WTC11 (cell line): ENCODE data around the gene HMGB2. TPM values are rescaled to one million over a fixed set of nuclear protein-coding genes. Genes with fewer than 3 reads are reported as not detected.

ENCODE experiments used
- ATAC-seq: fragments of 200-7000 bp; cut with Tn5 transposase; 2 replicates; pipeline ENCODE4 v1.10.0; 2021; ENCODE audit warnings: mild to moderate bottlenecking, moderate library complexity
- CTCF ChIA-PET: fragments of 300-600 bp; sonication (Branson Sonifier 250); formaldehyde crosslinking; loops from one replicate; lab custom pipeline; 2021; ENCODE audit warnings: antibody characterized with exemption; lab: Charles Lee
- POLR2A ChIA-PET: fragments of 350-600 bp; sonication (Branson Sonifier 250); formaldehyde crosslinking; loops from one replicate; lab custom pipeline; 2021; ENCODE audit warnings: antibody characterized with exemption; lab: Charles Lee
- DNase-seq: peaks from one replicate; pipeline ENCODE4 v3.0.0; 2021; ENCODE audit warnings: low spot score
- H3K27ac Mint-ChIP-seq: 2 replicates; pipeline ENCODE4 v1.8.0; 2021; ENCODE audit warnings: mixed read lengths
- H3K27me3 Mint-ChIP-seq: 2 replicates; pipeline ENCODE4 v1.8.0; 2021; ENCODE audit warnings: low read depth, mild to moderate bottlenecking, moderate library complexity, mixed read lengths
- H3K36me3 Mint-ChIP-seq: 2 replicates; pipeline ENCODE4 v1.8.0; 2021; ENCODE audit warnings: mixed read lengths
- H3K4me1 Mint-ChIP-seq: 2 replicates; pipeline ENCODE4 v1.8.0; 2022; ENCODE audit warnings: mixed read lengths
- H3K4me3 Mint-ChIP-seq: 2 replicates; pipeline ENCODE4 v1.8.0; 2021; ENCODE audit warnings: mild to moderate bottlenecking, moderate library complexity, mixed read lengths
- H3K9me3 Mint-ChIP-seq: 2 replicates; pipeline ENCODE4 v1.8.0; 2021; ENCODE audit warnings: mixed read lengths
- CREB1 ChIP-seq: sonication (generic); formaldehyde crosslinking; IDR thresholded peaks from 2 replicates; pipeline ENCODE4 v1.8.0; 2023; ENCODE audit warnings: mild to moderate bottlenecking, missing genetic modification reagents
- GRHL2 ChIP-seq: fragments of 250-450 bp; sonication (Bioruptor Pico); IDR thresholded peaks from 2 replicates; pipeline ENCODE4 v1.8.0; 2022; ENCODE audit warnings: mild to moderate bottlenecking, moderate library complexity; ENCODE audit not compliant: insufficient replicate concordance, severe bottlenecking
- NFATC4 ChIP-seq: fragments of 250-450 bp; sonication (Bioruptor Pico); IDR thresholded peaks from 2 replicates; pipeline ENCODE4 v1.9.0; 2021; ENCODE audit warnings: mild to moderate bottlenecking
- SMAD4 ChIP-seq: sonication (generic); formaldehyde crosslinking; IDR thresholded peaks from 2 replicates; pipeline ENCODE4 v1.8.0; 2022; ENCODE audit warnings: mild to moderate bottlenecking, missing genetic modification reagents
- ZNF232 ChIP-seq: sonication (generic); formaldehyde crosslinking; IDR thresholded peaks from 2 replicates; pipeline ENCODE4 v1.8.0; 2022; ENCODE audit warnings: mild to moderate bottlenecking, missing genetic modification reagents
- ZNF416 ChIP-seq: fragments of 250-450 bp; sonication (Bioruptor Pico); IDR thresholded peaks from 2 replicates; pipeline ENCODE4 v1.9.0; 2021; ENCODE audit warnings: mild to moderate bottlenecking, inconsistent platforms
- ZNF671 ChIP-seq: fragments of 250-450 bp; sonication (Bioruptor Pico); IDR thresholded peaks from 2 replicates; pipeline ENCODE4 v1.8.0; 2021; ENCODE audit warnings: mild to moderate bottlenecking
- total RNA-seq: library from RNA; stranded (reverse); gene quantifications from 3 replicates; pipeline ENCODE4 v1.2.3, GENCODE V29; 2021
- TF ChIP-seq, protein P1 (sequence below): sonication (generic); formaldehyde crosslinking; IDR thresholded peaks from 2 replicates; pipeline ENCODE4 v1.8.1; 2023; ENCODE audit warnings: mild to moderate bottlenecking, missing genetic modification reagents
- TF ChIP-seq, protein P2 (sequence below): sonication (generic); formaldehyde crosslinking; IDR thresholded peaks from 2 replicates; pipeline ENCODE4 v1.8.0; 2023; ENCODE audit warnings: mild to moderate bottlenecking, missing genetic modification reagents
- TF ChIP-seq, protein P3 (sequence below): sonication (generic); formaldehyde crosslinking; IDR thresholded peaks from 2 replicates; pipeline ENCODE4 v1.8.0; 2023; ENCODE audit warnings: missing genetic modification reagents, mild to moderate bottlenecking, borderline replicate concordance
- TF ChIP-seq, protein P4 (sequence below): sonication (generic); formaldehyde crosslinking; IDR thresholded peaks from 2 replicates; pipeline ENCODE4 v1.8.0; 2022; ENCODE audit warnings: missing genetic modification reagents
- TF ChIP-seq, protein P5 (sequence below): sonication (generic); formaldehyde crosslinking; IDR thresholded peaks from 2 replicates; pipeline ENCODE4 v1.8.0; 2023; ENCODE audit warnings: missing genetic modification reagents
- TF ChIP-seq, protein P6 (sequence below): sonication (generic); formaldehyde crosslinking; IDR thresholded peaks from 2 replicates; pipeline ENCODE4 v1.8.1; 2022; ENCODE audit warnings: low read depth, mild to moderate bottlenecking, moderate library complexity, missing genetic modification reagents, borderline replicate concordance
- TF ChIP-seq, protein P7 (sequence below): fragments of 250-450 bp; sonication (Bioruptor Pico); IDR thresholded peaks from 2 replicates; pipeline ENCODE4 v1.9.0; 2021; ENCODE audit warnings: mild to moderate bottlenecking, borderline replicate concordance

HMGB2 gene
- total RNA-seq, 1 experiment from 2014 or later: 279 TPM

DNA sequence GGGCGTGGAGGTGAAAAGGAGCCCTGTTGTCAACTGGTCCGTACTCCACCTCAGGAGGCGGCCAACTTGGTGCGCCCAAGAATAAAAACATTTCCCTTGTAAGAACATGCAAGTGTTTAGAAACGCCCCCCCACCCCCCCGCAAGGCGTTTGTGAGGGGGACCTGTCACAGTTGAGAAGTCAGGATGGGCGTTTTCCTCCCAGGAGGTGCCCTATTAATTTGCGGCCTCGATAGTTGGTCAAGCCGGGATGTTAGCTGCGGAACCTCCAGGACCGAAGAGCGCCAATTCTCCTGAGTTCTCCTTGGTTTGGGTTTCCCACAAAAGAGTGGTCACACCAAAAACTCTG is 35.9 kb upstream of the HMGB2 start:
- H3K27ac Mint-ChIP-seq: peak overlapping the region; percentile 100
- no peak for ATAC-seq

More for the DNA sequence above, 35.9 kb upstream of the HMGB2 start:
- Mint-ChIP-seq H3K4me1 (peaks cover 25% of the 10 kb centered on the region), H3K4me3 (peak overlapping the region; percentile 100), H3K9me3 (no peaks in the 10 kb centered on the region), H3K36me3 (peaks cover 8% of the 10 kb centered on the region), H3K27me3 (peaks cover 7% of the 10 kb centered on the region)
- TF ChIP-seq, protein P1, sequence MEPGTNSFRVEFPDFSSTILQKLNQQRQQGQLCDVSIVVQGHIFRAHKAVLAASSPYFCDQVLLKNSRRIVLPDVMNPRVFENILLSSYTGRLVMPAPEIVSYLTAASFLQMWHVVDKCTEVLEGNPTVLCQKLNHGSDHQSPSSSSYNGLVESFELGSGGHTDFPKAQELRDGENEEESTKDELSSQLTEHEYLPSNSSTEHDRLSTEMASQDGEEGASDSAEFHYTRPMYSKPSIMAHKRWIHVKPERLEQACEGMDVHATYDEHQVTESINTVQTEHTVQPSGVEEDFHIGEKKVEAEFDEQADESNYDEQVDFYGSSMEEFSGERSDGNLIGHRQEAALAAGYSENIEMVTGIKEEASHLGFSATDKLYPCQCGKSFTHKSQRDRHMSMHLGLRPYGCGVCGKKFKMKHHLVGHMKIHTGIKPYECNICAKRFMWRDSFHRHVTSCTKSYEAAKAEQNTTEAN (CRISPR knock-in tag): no peak
- TF ChIP-seq CREB1 (CRISPR knock-in tag) (no peak), ZNF232 (CRISPR knock-in tag) (no peak), NFATC4 (CRISPR knock-in tag) (no peak), GRHL2 (CRISPR knock-in tag) (no peak), ZNF416 (CRISPR knock-in tag) (no peak), ZNF671 (no peak), SMAD4 (CRISPR knock-in tag) (no peak)
- TF ChIP-seq, protein P2, sequence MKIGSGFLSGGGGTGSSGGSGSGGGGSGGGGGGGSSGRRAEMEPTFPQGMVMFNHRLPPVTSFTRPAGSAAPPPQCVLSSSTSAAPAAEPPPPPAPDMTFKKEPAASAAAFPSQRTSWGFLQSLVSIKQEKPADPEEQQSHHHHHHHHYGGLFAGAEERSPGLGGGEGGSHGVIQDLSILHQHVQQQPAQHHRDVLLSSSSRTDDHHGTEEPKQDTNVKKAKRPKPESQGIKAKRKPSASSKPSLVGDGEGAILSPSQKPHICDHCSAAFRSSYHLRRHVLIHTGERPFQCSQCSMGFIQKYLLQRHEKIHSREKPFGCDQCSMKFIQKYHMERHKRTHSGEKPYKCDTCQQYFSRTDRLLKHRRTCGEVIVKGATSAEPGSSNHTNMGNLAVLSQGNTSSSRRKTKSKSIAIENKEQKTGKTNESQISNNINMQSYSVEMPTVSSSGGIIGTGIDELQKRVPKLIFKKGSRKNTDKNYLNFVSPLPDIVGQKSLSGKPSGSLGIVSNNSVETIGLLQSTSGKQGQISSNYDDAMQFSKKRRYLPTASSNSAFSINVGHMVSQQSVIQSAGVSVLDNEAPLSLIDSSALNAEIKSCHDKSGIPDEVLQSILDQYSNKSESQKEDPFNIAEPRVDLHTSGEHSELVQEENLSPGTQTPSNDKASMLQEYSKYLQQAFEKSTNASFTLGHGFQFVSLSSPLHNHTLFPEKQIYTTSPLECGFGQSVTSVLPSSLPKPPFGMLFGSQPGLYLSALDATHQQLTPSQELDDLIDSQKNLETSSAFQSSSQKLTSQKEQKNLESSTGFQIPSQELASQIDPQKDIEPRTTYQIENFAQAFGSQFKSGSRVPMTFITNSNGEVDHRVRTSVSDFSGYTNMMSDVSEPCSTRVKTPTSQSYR (CRISPR knock-in tag): no peak
- TF ChIP-seq, protein P3, sequence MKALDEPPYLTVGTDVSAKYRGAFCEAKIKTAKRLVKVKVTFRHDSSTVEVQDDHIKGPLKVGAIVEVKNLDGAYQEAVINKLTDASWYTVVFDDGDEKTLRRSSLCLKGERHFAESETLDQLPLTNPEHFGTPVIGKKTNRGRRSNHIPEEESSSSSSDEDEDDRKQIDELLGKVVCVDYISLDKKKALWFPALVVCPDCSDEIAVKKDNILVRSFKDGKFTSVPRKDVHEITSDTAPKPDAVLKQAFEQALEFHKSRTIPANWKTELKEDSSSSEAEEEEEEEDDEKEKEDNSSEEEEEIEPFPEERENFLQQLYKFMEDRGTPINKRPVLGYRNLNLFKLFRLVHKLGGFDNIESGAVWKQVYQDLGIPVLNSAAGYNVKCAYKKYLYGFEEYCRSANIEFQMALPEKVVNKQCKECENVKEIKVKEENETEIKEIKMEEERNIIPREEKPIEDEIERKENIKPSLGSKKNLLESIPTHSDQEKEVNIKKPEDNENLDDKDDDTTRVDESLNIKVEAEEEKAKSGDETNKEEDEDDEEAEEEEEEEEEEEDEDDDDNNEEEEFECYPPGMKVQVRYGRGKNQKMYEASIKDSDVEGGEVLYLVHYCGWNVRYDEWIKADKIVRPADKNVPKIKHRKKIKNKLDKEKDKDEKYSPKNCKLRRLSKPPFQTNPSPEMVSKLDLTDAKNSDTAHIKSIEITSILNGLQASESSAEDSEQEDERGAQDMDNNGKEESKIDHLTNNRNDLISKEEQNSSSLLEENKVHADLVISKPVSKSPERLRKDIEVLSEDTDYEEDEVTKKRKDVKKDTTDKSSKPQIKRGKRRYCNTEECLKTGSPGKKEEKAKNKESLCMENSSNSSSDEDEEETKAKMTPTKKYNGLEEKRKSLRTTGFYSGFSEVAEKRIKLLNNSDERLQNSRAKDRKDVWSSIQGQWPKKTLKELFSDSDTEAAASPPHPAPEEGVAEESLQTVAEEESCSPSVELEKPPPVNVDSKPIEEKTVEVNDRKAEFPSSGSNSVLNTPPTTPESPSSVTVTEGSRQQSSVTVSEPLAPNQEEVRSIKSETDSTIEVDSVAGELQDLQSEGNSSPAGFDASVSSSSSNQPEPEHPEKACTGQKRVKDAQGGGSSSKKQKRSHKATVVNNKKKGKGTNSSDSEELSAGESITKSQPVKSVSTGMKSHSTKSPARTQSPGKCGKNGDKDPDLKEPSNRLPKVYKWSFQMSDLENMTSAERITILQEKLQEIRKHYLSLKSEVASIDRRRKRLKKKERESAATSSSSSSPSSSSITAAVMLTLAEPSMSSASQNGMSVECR: no peak
- TF ChIP-seq, protein P4, sequence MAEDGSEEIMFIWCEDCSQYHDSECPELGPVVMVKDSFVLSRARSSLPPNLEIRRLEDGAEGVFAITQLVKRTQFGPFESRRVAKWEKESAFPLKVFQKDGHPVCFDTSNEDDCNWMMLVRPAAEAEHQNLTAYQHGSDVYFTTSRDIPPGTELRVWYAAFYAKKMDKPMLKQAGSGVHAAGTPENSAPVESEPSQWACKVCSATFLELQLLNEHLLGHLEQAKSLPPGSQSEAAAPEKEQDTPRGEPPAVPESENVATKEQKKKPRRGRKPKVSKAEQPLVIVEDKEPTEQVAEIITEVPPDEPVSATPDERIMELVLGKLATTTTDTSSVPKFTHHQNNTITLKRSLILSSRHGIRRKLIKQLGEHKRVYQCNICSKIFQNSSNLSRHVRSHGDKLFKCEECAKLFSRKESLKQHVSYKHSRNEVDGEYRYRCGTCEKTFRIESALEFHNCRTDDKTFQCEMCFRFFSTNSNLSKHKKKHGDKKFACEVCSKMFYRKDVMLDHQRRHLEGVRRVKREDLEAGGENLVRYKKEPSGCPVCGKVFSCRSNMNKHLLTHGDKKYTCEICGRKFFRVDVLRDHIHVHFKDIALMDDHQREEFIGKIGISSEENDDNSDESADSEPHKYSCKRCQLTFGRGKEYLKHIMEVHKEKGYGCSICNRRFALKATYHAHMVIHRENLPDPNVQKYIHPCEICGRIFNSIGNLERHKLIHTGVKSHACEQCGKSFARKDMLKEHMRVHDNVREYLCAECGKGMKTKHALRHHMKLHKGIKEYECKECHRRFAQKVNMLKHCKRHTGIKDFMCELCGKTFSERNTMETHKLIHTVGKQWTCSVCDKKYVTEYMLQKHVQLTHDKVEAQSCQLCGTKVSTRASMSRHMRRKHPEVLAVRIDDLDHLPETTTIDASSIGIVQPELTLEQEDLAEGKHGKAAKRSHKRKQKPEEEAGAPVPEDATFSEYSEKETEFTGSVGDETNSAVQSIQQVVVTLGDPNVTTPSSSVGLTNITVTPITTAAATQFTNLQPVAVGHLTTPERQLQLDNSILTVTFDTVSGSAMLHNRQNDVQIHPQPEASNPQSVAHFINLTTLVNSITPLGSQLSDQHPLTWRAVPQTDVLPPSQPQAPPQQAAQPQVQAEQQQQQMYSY (CRISPR knock-in tag): no peak
- TF ChIP-seq, protein P5, sequence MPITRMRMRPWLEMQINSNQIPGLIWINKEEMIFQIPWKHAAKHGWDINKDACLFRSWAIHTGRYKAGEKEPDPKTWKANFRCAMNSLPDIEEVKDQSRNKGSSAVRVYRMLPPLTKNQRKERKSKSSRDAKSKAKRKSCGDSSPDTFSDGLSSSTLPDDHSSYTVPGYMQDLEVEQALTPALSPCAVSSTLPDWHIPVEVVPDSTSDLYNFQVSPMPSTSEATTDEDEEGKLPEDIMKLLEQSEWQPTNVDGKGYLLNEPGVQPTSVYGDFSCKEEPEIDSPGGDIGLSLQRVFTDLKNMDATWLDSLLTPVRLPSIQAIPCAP (CRISPR knock-in tag): no peak
- TF ChIP-seq, protein P6, sequence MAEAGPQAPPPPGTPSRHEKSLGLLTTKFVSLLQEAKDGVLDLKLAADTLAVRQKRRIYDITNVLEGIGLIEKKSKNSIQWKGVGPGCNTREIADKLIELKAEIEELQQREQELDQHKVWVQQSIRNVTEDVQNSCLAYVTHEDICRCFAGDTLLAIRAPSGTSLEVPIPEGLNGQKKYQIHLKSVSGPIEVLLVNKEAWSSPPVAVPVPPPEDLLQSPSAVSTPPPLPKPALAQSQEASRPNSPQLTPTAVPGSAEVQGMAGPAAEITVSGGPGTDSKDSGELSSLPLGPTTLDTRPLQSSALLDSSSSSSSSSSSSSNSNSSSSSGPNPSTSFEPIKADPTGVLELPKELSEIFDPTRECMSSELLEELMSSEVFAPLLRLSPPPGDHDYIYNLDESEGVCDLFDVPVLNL (CRISPR knock-in tag): no peak
- TF ChIP-seq, protein P7, sequence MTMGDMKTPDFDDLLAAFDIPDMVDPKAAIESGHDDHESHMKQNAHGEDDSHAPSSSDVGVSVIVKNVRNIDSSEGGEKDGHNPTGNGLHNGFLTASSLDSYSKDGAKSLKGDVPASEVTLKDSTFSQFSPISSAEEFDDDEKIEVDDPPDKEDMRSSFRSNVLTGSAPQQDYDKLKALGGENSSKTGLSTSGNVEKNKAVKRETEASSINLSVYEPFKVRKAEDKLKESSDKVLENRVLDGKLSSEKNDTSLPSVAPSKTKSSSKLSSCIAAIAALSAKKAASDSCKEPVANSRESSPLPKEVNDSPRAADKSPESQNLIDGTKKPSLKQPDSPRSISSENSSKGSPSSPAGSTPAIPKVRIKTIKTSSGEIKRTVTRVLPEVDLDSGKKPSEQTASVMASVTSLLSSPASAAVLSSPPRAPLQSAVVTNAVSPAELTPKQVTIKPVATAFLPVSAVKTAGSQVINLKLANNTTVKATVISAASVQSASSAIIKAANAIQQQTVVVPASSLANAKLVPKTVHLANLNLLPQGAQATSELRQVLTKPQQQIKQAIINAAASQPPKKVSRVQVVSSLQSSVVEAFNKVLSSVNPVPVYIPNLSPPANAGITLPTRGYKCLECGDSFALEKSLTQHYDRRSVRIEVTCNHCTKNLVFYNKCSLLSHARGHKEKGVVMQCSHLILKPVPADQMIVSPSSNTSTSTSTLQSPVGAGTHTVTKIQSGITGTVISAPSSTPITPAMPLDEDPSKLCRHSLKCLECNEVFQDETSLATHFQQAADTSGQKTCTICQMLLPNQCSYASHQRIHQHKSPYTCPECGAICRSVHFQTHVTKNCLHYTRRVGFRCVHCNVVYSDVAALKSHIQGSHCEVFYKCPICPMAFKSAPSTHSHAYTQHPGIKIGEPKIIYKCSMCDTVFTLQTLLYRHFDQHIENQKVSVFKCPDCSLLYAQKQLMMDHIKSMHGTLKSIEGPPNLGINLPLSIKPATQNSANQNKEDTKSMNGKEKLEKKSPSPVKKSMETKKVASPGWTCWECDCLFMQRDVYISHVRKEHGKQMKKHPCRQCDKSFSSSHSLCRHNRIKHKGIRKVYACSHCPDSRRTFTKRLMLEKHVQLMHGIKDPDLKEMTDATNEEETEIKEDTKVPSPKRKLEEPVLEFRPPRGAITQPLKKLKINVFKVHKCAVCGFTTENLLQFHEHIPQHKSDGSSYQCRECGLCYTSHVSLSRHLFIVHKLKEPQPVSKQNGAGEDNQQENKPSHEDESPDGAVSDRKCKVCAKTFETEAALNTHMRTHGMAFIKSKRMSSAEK (CRISPR knock-in tag): no peak
- ChIA-PET POLR2A (interaction anchor here (0.6 to 4.5 kb wide), 9 partner anchors 12 to 357 kb away, joined by 3 to 109 read pairs (median 3); partner anchors contain the start of gene HMGB2), CTCF (interaction anchor here (0.6 to 3.3 kb wide), 18 partner anchors 9 to 743 kb away, joined by 3 to 25 read pairs (median 4); partner anchors contain the start of gene HMGB2)
- peak; percentile 36 for DNase-seq
